HS-27A (cell line): ENCODE data around the gene CNTN6.
"Not testable (repeated sequence)": the region's sequence is repeated elsewhere in the genome, so short reads cannot be mapped to it uniquely, and the experiment has no call there.

Experiments
- DNase-seq: peaks from one replicate; pipeline ENCODE4 v3.0.0-alpha.2; 2012; ENCODE audit warnings: low read depth, missing footprints

The CNTN6 gene

GRCh38 chr3:1287815-1288214 is 195.0 kb downstream of the CNTN6 start:
- DNase-seq: no peak

- DNase-seq: no peak
These were observed 196.1 kb downstream of the CNTN6 start for GRCh38 chr3:1288805-1289494.

DNA sequence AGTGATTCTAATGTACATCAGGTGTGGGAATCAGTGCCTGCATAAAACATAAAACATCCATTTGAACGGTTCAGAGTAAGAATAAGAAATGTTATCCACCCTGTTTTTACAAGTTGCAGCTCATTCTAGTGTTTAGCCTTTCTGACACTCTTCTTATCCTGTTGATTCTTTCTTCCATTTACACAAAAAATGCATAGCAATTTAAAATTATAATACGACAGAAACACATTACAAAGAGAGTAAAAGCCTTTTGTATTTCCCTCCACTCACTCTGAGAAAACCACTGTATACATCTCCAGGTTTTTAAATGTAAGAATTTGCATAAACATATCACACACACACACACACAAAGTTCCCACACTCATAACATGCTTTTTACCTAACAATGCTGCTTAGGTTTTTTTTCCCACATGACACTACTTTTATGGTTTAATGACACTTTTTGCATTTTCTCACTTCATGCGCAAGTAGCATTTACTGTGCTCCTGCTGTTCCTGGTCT is 199.8 kb downstream of the CNTN6 start:
- no peak for DNase-seq

GRCh38 chr3:1294586-1294985 is 201.8 kb downstream of the CNTN6 start:
- DNase-seq: no peak

GRCh38 chr3:1318296-1319005 is 225.6 kb downstream of the CNTN6 start:
- no peak for DNase-seq

DNA sequence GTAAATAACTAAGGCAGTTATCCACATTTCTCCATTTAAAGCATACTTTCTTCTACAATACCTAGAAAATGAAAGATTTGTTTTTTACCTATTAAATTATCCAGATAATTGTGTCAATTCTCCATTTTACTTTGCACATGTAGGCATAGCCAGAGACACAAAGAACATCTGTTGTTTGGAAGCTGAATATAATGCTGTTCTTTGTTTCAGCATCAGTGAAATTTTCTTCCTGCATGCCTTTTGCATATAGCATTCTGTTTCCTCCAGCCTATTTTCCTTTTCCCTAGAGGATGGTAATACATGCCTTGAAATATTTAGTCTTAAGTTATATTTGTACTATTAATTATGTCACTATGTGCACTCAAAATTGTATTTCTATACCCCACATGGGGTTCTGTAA is 233.7 kb downstream of the CNTN6 start:
- no peak for DNase-seq

- DNase-seq: no peak
These were observed 237.3 kb downstream of the CNTN6 start for GRCh38 chr3:1330107-1330506.

DNA sequence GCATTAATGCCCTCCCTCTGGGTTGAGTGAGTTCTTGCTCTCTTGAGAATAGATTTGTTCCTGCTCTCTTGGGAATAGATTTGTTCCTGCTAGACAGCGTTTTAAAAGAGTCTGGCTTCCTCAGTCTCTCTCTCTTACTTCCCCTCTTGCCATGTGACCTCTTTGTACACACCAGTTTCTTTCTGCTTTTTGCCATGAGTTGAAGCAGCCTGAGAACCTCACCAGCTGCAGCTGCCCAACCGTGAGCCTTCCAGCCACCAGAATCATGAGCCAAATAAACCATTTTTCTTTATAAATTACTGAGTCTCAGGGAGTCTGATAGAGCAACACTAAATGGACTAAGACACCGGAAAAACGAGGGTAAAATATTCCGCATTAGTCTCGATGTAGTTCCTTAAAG is 253.6 kb downstream of the CNTN6 start:
- DNase-seq: no peak

- no peak for DNase-seq
These were observed 255.7 kb downstream of the CNTN6 start for GRCh38 chr3:1348547-1348946.

- DNase-seq: no peak
These were observed 258.1 kb downstream of the CNTN6 start for GRCh38 chr3:1350885-1351284.

GRCh38 chr3:1355691-1356090 is 262.9 kb downstream of the CNTN6 start:
- DNase-seq: no peak

GRCh38 chr3:1356101-1356500 is 263.3 kb downstream of the CNTN6 start:
- no peak for DNase-seq

GRCh38 chr3:1365528-1365927 is 272.7 kb downstream of the CNTN6 start:
- DNase-seq: no peak

DNA sequence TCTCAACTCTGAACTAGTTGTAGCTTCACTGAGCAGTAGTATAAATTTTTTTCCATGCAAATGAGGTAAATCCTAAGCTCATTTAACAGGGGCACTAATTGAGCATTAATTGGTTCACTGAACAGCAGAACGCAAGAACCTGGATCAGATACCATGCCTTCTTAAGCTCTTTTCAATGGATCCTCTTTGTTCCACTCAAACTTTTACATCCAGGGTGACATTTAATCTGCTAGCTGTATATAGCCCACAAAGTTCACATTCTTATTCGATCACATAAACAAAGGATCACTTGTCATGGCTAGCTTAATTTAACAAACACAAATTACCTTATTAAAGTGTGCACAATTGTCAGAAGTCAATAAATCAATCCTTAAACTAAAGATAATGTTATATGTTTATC is 281.6 kb downstream of the CNTN6 start:
- DNase-seq: no peak

- DNase-seq: no peak
These were observed 282.3 kb downstream of the CNTN6 start for GRCh38 chr3:1375145-1375544.

DNA sequence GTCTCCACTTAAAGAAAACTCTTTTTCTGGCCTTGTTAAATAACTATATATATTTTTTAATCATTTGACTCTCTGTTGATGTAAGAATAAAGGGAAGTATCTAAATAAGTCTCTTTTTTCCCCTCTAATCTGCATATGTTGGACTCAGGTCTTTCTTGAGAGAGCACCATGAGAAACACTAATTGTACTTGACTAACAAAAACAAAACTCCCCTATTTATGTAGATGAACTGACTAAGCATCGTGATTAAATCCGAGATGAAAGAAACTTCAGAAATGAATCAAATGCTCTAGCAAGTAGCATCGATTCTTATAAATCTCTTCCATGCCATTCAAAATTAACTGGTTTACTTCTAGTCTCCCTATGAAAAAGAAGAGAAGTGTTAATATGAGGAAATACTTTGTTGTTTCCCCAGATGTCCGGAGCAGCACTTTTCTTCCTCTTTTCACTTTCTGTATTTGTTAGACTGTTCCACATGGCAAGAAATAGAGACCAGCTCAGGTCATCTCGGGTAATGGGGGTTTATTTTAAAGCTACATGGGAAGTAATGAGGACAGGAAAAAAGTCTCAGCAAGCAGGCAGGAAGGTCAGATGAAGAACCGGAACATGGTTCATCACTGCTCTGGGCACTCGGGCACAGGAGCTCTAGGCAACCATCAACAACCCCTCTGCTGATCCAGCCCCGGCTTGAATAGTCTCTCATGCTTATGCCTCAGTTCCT is 288.3 kb downstream of the CNTN6 start:
- DNase-seq: no peak

GRCh38 chr3:1381647-1382036 is 288.8 kb downstream of the CNTN6 start:
- DNase-seq: no peak

DNA sequence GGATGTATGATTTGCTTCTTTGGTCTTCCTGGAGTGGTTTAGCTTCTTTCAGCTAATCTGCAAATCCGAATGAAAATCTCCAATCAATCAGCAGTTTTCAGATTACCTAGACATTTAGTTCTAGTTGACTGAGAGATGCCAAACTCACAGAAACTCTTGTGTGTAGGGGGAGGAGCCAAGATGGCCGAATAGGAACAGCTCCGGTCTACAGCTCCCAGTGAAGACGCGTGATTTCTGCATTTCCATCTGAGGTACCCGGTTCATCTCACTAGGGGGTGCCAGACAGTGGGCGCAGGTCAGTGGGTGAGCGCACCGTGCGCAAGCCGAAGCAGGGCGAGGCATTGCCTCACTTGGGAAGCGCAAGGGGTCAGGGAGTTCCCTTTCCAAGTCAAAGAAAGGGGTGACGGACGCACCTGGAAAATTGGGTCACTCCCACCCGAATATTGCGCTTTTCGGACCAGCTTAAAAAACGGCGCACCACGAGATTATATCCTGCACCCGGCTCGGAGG is 294.6 kb downstream of the CNTN6 start:
- not testable (repeated sequence) for DNase-seq

DNA sequence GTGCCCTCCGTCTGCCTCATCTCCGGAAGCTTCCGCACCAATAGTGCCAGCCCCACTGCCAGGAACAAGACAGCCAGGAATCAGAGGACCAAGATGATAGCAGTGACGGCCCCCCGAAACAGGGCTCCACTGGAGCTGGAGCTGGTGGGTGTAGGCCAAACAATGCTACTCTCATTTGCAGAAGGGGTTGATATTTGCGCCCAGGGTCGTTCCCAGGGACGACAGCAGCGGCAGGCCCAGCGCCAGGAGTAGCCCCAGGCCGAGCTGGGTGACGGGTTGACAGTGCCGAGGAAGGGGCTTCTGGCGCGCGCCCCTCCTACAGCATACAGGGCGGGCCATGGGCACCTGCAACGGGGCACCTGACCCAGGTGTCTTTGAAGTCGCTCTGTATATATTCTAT is 301.4 kb downstream of the CNTN6 start:
- no peak for DNase-seq

GRCh38 chr3:1400571-1400970 is 307.7 kb downstream of the CNTN6 start:
- DNase-seq: no peak

DNA sequence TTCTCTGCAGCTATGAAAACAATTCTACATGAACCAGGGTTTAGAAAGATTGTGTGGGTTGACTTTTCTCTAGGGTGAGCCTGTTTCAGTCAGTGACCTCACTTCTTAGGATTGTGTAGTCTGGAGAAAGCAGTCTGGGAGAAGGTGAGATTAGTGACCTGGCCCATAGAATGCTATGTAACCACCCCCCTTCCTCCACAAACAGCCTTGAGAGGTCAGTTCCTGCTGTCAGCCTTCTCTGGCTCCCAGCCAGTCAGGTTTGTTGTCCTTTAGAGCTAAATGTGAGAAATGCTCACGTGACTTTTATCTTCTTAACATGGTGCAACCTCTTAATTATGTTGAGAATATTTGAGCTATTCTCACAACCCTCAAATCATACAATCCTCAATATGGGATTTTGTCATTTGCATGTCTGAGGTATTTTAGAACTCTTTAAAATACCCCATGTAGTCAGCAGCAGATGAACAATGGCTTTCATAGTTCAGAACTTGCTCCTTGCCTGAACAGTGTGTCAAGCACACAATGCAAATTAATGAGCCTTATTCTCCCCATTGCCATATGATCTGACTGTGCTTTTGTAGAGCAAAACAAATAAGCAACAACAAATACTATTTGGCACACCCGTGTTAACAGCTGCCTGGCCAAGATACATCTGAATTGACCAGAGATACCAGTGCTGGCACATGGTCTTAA is 311.6 kb downstream of the CNTN6 start:
- DNase-seq: no peak

GRCh38 chr3:1406250-1406649 is 313.4 kb downstream of the CNTN6 start:
- no peak for DNase-seq
